Smooth muscle cell (in vitro differentiated cells): ENCODE data around the gene ZBTB2. TPM values are rescaled to one million over a fixed set of nuclear protein-coding genes. Genes with fewer than 3 reads are reported as not detected.

Source experiments
- DNase-seq: peaks from one replicate; lab custom pipeline; 2025; ENCODE audit not compliant: unreplicated experiment; lab: John Stamatoyannopoulos, UW
- H2AFZ ChIP-seq: fragments of 200-600 bp; sonication (generic); 2 replicates; pipeline ENCODE4 v1.6.0; 2016; ENCODE audit warnings: antibody characterized with exemption, low read depth, mild to moderate bottlenecking
- H3F3A ChIP-seq: fragments of 200-600 bp; sonication (generic); 2 replicates; pipeline ENCODE4 v1.6.0; 2017; ENCODE audit warnings: antibody characterized with exemption, low read depth
- H3K27ac ChIP-seq: fragments of 200-600 bp; sonication (generic); 2 replicates; pipeline ENCODE4 v1.5.1; 2016; ENCODE audit warnings: low read depth, mild to moderate bottlenecking
- H3K27me3 ChIP-seq: fragments of 200-600 bp; sonication (generic); 2 replicates; pipeline ENCODE4 v1.6.1; 2016; ENCODE audit warnings: low read depth, mild to moderate bottlenecking
- H3K36me3 ChIP-seq: fragments of 200-600 bp; sonication (generic); 2 replicates; pipeline ENCODE4 v1.5.1; 2016; ENCODE audit warnings: low read depth
- H3K4me1 ChIP-seq: fragments of 200-600 bp; sonication (generic); 2 replicates; pipeline ENCODE4 v1.5.1; 2016; ENCODE audit warnings: low read depth
- H3K4me2 ChIP-seq: fragments of 200-600 bp; sonication (generic); 2 replicates; pipeline ENCODE4 v1.6.0; 2016; ENCODE audit warnings: mild to moderate bottlenecking
- H3K4me3 ChIP-seq: fragments of 200-600 bp; sonication (generic); 2 replicates; pipeline ENCODE4 v1.5.1; 2016; ENCODE audit warnings: mild to moderate bottlenecking
- H3K79me2 ChIP-seq: fragments of 200-600 bp; sonication (generic); 2 replicates; pipeline ENCODE4 v1.6.0; 2016; ENCODE audit warnings: low read depth, mild to moderate bottlenecking
- H3K9ac ChIP-seq: fragments of 200-600 bp; sonication (generic); 2 replicates; pipeline ENCODE4 v1.6.0; 2016; ENCODE audit warnings: low read depth
- H3K9me3 ChIP-seq: fragments of 200-600 bp; sonication (generic); replicated peaks from 2 replicates; pipeline ENCODE4 v1.5.1; 2016; ENCODE audit warnings: low read depth
- H4K20me1 ChIP-seq: fragments of 200-600 bp; sonication (generic); 2 replicates; pipeline ENCODE4 v1.6.0; 2016; ENCODE audit warnings: low read depth
- WGBS: methylation state at CpG from one replicate; pipeline ENCODE4 v1.1.7; 2016; ENCODE audit warnings: low lambda C conversion rate; 5-methylcytosine and 5-hydroxymethylcytosine counted together
- polyA plus RNA-seq: library from polyadenylated mRNA; unstranded; fragments of >200 nt; fragmentation: Nextera tagmentation; extraction: Ambion mirVana; gene quantifications from 2 replicates; pipeline ENCODE4 v1.2.1, GENCODE V29; 2016
- total RNA-seq: library from RNA; depleted of rRNA; stranded (reverse); fragments of >200 nt; gene quantifications from 2 replicates; pipeline ENCODE4 v1.2.3, GENCODE V29; 2014
- TF ChIP-seq, protein P1 (sequence below): fragments of 200-600 bp; sonication (generic); IDR thresholded peaks from 2 replicates; pipeline ENCODE4 v1.5.1; 2017; ENCODE audit warnings: borderline replicate concordance, mild to moderate bottlenecking, antibody characterized with exemption; ENCODE audit not compliant: insufficient read depth, poor library complexity, severe bottlenecking

Gene ZBTB2
- total and polyA plus RNA-seq, 2 experiments from 2014 or later, result 7.1 to 10.7 TPM

DNA sequence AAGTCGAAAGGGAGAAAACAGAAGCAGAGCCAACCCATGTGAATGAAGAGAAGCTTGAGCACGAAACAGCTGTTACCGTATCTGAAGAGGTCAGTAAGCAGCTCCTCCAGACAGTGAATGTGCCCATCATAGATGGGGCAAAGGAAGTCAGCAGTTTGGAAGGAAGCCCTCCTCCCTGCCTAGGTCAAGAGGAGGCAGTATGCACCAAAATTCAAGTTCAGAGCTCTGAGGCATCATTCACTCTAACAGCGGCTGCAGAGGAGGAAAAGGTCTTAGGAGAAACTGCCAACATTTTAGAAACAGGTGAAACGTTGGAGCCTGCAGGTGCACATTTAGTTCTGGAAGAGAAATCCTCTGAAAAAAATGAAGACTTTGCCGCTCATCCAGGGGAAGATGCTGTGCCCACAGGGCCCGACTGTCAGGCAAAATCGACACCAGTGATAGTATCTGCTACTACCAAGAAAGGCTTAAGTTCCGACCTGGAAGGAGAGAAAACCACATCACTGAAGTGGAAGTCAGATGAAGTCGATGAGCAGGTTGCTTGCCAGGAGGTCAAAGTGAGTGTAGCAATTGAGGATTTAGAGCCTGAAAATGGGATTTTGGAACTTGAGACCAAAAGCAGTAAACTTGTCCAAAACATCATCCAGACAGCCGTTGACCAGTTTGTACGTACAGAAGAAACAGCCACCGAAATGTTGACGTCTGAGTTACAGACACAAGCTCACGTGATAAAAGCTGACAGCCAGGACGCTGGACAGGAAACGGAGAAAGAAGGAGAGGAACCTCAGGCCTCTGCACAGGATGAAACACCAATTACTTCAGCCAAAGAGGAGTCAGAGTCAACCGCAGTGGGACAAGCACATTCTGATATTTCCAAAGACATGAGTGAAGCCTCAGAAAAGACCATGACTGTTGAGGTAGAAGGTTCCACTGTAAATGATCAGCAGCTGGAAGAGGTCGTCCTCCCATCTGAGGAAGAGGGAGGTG is 38.7 kb downstream of the ZBTB2 start:
- Histone ChIP-seq H3K9ac (no peak overlapping the region), H3K27ac (no peak overlapping the region)

DNA sequence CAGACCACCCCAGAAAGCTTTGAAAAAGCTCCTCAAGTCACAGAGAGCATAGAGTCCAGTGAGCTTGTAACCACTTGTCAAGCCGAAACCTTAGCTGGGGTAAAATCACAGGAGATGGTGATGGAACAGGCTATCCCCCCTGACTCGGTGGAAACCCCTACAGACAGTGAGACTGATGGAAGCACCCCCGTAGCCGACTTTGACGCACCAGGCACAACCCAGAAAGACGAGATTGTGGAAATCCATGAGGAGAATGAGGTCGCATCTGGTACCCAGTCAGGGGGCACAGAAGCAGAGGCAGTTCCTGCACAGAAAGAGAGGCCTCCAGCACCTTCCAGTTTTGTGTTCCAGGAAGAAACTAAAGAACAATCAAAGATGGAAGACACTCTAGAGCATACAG is 39.6 kb downstream of the ZBTB2 start:
- no peaks in the 10 kb centered on the region for H3K27me3 ChIP-seq
- no peaks in the 10 kb centered on the region for H3K79me2 ChIP-seq
- H3K4me1 ChIP-seq, result no peaks in the 10 kb centered on the region
- no peak overlapping the region for H3K4me2 ChIP-seq
- H3K36me3 ChIP-seq, result no peaks in the 10 kb centered on the region
- no peak overlapping the region for H3K9ac ChIP-seq
- TF ChIP-seq, protein P1, sequence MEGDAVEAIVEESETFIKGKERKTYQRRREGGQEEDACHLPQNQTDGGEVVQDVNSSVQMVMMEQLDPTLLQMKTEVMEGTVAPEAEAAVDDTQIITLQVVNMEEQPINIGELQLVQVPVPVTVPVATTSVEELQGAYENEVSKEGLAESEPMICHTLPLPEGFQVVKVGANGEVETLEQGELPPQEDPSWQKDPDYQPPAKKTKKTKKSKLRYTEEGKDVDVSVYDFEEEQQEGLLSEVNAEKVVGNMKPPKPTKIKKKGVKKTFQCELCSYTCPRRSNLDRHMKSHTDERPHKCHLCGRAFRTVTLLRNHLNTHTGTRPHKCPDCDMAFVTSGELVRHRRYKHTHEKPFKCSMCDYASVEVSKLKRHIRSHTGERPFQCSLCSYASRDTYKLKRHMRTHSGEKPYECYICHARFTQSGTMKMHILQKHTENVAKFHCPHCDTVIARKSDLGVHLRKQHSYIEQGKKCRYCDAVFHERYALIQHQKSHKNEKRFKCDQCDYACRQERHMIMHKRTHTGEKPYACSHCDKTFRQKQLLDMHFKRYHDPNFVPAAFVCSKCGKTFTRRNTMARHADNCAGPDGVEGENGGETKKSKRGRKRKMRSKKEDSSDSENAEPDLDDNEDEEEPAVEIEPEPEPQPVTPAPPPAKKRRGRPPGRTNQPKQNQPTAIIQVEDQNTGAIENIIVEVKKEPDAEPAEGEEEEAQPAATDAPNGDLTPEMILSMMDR, result no peak
- DNase-seq, result no peak
- H3K27ac ChIP-seq, result no peak overlapping the region
- no peak overlapping the region for H3K4me3 ChIP-seq
- WGBS, result 96% methylated on average over 7 of the region's 7 CpGs
- H3K9me3 ChIP-seq, result no peaks in the 10 kb centered on the region
- no peaks in the 10 kb centered on the region for H3F3A ChIP-seq
- no peaks in the 10 kb centered on the region for H4K20me1 ChIP-seq
- H2AFZ ChIP-seq, result no peak overlapping the region

More for the DNA sequence above, 38.7 kb downstream of the ZBTB2 start:
- Histone ChIP-seq H2AFZ (no peak overlapping the region), H3K79me2 (no peaks in the 10 kb centered on the region), H3K4me2 (no peak overlapping the region), H3K27me3 (no peaks in the 10 kb centered on the region), H3K4me1 (no peaks in the 10 kb centered on the region), H3F3A (no peaks in the 10 kb centered on the region), H3K9me3 (no peaks in the 10 kb centered on the region), H4K20me1 (no peaks in the 10 kb centered on the region), H3K4me3 (no peak overlapping the region), H3K36me3 (no peaks in the 10 kb centered on the region)
- DNase-seq, result no peak
- TF ChIP-seq, protein P1, result no peak
- whole genome bisulfite sequencing, result 89% methylated on average over 19 of the region's 19 CpGs

DNA sequence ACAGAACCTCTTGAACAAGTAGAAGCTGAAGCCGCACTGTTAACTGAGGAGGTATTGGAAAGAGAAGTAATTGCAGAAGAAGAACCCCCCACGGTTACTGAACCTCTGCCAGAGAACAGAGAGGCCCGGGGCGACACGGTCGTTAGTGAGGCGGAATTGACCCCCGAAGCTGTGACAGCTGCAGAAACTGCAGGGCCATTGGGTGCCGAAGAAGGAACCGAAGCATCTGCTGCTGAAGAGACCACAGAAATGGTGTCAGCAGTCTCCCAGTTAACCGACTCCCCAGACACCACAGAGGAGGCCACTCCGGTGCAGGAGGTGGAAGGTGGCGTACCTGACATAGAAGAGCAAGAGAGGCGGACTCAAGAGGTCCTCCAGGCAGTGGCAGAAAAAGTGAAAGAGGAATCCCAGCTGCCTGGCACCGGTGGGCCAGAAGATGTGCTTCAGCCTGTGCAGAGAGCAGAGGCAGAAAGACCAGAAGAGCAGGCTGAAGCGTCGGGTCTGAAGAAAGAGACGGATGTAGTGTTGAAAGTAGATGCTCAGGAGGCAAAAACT is 40.1 kb downstream of the ZBTB2 start:
- no peak overlapping the region for H3K27ac ChIP-seq
- no peaks in the 10 kb centered on the region for H3K36me3 ChIP-seq
- H3K4me1 ChIP-seq, result no peaks in the 10 kb centered on the region
- DNase-seq, result no peak
- H3K4me2 ChIP-seq, result no peak overlapping the region
- TF ChIP-seq, protein P1, result no peak
- 96% methylated on average over 18 of the region's 18 CpGs for WGBS
- no peaks in the 10 kb centered on the region for H3K9me3 ChIP-seq
- H3K9ac ChIP-seq, result no peak overlapping the region
- no peak overlapping the region for H3K4me3 ChIP-seq
- no peaks in the 10 kb centered on the region for H4K20me1 ChIP-seq
- no peaks in the 10 kb centered on the region for H3K27me3 ChIP-seq
- no peak overlapping the region for H2AFZ ChIP-seq
- no peaks in the 10 kb centered on the region for H3K79me2 ChIP-seq
- H3F3A ChIP-seq, result no peaks in the 10 kb centered on the region
